Brain microvascular endothelial cell (primary cell): ENCODE results near the gene NEAT1.

Experiments
- DNase-seq: peaks from one replicate; pipeline ENCODE4 v3.0.0-alpha.2; 2020
- H3K27ac ChIP-seq: fragments of 250-450 bp; sonication (Bioruptor Pico); 2 replicates; pipeline ENCODE4 v1.5.1; 2020; ENCODE audit warnings: mild to moderate bottlenecking, moderate library complexity
- H3K27me3 ChIP-seq: fragments of 250-450 bp; sonication (Bioruptor Pico); replicated peaks from 2 replicates; pipeline ENCODE4 v1.5.1; 2020; ENCODE audit warnings: mild to moderate bottlenecking
- H3K36me3 ChIP-seq: fragments of 250-450 bp; sonication (Bioruptor Pico); replicated peaks from 2 replicates; pipeline ENCODE4 v1.5.1; 2020; ENCODE audit warnings: mild to moderate bottlenecking
- H3K4me3 ChIP-seq: 2 replicates; pipeline ENCODE4 v1.5.1; 2011; ENCODE audit warnings: low read depth, mild to moderate bottlenecking, control low read depth, low read length, moderate library complexity
- in situ Hi-C: cut with HindIII; loops from 2 replicates; pipeline ENCODE4 v1.10.0; 2017; ENCODE audit warnings: low sequenced_read_pairs, low pct_ligation_motif_present
- TF ChIP-seq, protein P1 (sequence below): IDR thresholded peaks from 2 replicates; pipeline ENCODE4 v1.5.1; 2011; ENCODE audit warnings: low read depth, mild to moderate bottlenecking, moderate library complexity, low read length, control low read depth, inconsistent platforms; ENCODE audit errors: missing control alignments

NEAT1 gene

DNA sequence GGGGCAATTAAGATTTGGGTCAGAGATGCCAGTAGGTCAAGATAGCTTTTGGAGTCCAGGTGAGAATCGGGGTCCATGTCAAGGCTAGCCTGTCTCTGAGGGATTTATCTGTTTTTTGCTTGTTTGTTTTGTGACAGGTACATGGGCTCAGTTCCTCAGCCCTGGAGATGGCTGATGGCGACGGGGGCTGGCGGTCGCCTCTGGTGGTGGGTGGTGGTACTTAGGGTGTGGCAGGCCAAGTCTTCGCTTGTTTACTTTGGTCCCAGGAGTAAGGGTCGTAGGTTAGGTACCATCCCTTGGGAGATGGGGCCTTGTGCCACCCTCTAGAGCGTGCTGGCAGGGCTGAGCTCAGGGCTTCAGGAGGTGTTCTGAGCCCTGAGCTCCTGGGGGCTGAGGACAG is 44.8 kb upstream of the NEAT1 start:
- Histone ChIP-seq H3K27me3 (no peaks in the 10 kb centered on the region), H3K27ac (no peak overlapping the region), H3K4me3 (no peak overlapping the region), H3K36me3 (no peaks in the 10 kb centered on the region)
- in situ Hi-C loops, result no loop called here
- DNase-seq, result no peak
- TF ChIP-seq, protein P1, sequence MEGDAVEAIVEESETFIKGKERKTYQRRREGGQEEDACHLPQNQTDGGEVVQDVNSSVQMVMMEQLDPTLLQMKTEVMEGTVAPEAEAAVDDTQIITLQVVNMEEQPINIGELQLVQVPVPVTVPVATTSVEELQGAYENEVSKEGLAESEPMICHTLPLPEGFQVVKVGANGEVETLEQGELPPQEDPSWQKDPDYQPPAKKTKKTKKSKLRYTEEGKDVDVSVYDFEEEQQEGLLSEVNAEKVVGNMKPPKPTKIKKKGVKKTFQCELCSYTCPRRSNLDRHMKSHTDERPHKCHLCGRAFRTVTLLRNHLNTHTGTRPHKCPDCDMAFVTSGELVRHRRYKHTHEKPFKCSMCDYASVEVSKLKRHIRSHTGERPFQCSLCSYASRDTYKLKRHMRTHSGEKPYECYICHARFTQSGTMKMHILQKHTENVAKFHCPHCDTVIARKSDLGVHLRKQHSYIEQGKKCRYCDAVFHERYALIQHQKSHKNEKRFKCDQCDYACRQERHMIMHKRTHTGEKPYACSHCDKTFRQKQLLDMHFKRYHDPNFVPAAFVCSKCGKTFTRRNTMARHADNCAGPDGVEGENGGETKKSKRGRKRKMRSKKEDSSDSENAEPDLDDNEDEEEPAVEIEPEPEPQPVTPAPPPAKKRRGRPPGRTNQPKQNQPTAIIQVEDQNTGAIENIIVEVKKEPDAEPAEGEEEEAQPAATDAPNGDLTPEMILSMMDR, result no peak

DNA sequence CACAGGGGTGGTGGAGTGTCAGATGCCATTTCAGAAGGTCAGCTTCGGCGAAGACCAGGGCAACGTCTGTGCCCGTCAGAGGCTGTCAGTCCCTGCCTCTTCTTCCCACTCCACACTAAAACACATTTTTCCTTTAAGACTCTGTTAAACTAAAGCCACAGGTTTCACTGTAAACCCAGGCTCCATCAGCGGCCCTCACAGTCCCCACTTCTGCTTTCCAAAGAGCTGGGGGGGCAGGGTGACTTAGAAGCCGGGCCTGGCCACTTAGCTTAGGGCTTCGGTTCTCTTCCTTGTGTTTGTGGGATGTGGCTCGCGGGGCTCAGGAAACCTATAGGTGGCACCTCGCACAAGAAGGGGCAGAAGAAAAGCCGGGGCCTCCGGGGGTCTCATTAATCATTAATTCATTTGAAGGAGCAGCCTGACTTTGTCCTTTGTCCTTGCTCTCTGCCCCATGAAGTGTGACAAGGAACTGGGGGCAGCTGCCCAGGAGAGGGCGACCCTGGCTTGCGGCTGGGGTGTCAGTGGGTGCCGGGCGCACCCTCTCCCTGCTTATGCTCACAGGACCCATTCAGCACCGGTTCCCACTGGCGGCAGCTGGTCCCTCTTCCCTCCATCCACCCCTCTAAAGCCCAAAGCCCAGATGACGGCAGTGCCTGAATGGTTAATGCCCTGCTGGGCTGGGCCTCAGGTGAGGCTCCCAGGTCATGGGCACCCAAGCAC is 44.2 kb upstream of the NEAT1 start:
- DNase-seq, result no peak
- no peaks in the 10 kb centered on the region for H3K36me3 ChIP-seq
- no peak overlapping the region for H3K4me3 ChIP-seq
- TF ChIP-seq, protein P1, result peak; percentile 9
- in situ Hi-C loops, result no loop called here
- no peaks in the 10 kb centered on the region for H3K27me3 ChIP-seq
- no peak overlapping the region for H3K27ac ChIP-seq

DNA sequence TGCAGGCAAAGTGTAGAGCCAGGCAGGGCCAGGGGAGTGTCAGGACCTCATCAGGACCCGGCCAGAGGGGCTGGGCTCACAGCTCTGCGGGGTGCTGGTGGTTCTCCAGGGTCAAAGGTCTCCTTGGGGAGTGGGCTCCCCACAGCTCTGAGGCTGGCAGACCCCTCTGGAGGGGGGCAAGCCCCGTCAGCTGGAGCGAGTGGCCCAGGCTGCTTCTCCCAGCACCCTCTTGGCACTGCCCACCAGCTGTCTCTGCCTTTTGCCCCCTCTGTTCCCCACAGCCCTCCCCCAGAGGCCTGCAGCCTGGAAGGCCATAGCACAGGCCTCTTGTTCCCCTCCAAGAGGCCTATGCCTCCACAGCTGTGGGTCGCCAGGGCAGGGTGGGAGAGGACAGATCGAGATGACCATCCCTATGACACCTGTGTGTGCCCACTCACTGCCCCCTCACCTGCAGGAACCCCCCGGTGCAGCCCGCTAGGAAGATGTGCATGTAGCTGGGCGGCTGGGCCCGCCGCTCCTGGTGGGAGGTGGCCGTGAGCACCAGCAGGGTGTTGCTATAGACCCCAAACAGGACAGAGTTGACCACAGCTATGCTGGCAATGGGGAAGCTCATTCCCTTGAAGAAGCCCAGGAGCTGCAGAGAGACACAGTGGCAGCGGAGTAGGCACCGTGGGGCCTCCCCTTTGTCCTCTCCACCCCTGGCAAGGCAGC is 43.5 kb upstream of the NEAT1 start:
- Histone ChIP-seq H3K27me3 (no peaks in the 10 kb centered on the region), H3K27ac (no peak overlapping the region), H3K4me3 (no peak overlapping the region), H3K36me3 (no peaks in the 10 kb centered on the region)
- TF ChIP-seq, protein P1, result no peak
- in situ Hi-C loops, result no loop called here
- no peak for DNase-seq

DNA sequence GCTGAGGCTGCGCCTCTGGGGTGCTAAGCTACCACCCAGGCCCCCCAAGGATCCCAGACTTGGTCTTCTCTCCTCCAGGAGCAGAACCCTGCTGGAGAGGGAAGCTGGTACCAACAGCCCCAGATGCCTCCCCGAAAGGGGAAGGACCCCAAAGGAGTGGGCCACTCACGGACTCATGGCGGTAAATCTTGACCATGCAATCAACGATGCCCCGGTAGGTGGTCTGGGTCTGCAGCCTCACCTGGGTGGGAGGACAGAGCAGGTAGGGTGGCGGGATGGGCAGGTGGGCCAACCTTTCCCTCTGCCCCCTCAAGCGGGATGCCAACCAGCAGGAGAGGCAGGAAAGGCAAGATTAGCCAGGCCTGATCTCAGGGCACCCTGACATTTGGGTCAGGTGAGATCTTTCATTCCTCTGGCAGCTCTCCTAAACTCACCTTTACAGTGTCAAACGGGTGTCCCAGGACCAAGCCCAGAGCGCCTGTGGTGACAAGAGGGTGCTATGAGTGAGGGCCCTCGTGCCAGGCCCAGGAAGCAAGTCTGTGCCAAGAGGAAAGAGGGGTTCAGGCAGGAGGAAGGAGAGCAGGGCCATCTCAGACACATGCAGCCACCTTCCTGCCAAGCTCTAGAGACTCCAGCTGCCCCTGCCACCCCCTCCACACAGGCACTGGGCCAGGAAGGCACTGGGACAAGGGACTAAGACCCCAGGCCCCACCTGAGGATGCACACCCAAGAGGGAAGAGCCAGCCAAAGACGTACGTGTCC is 42.7 kb upstream of the NEAT1 start:
- no peak for DNase-seq
- no peak overlapping the region for H3K4me3 ChIP-seq
- in situ Hi-C loops, result no loop called here
- TF ChIP-seq, protein P1, result no peak
- no peaks in the 10 kb centered on the region for H3K36me3 ChIP-seq
- no peak overlapping the region for H3K27ac ChIP-seq
- H3K27me3 ChIP-seq, result no peaks in the 10 kb centered on the region

DNA sequence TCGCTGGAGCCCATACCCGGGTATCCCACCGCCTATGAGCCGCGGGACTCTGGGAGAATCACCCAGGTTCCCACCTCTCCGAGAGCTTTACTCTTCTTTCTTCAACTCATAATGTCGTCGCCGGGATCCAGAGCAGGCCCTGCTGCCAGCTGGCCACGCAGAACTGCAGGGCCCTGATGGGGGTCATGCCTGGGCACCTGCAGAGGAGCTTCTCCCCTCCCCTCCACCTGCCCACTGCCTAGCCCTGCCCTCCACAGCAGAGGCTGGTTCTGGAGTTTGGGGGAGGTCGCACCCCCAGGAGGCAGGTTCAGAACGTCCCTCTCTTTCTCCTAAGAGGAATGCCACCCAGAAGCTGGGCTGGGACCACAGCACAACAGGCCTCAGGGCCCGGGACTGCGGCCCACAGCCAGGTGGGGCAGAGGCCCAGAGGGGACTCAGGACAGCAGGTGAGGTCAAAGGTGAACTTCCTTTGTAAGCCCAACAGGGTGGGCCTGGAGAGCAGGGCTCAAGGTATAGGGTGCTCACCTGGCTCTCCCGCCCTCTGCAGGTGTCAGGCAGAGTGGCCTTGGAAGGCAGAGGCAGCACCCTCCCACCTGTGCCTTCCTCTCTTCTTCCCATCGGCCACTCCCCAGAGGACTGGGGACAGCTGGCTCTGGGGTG is 42.0 kb upstream of the NEAT1 start:
- H3K36me3 ChIP-seq, result no peaks in the 10 kb centered on the region
- H3K27me3 ChIP-seq, result no peaks in the 10 kb centered on the region
- no peak overlapping the region for H3K27ac ChIP-seq
- TF ChIP-seq, protein P1, result no peak
- in situ Hi-C loops, result no loop called here
- DNase-seq, result no peak
- H3K4me3 ChIP-seq, result no peak overlapping the region
